ENCODE data around the gene CYB5RL.

CYB5RL gene

GRCh38 chr1:54163573-54163972, 36.3 kb downstream of the CYB5RL start:
- TF ChIP-seq TAF1 (IDR thresholded peaks at IDR 0.05; ENCODE audit: borderline replicate concordance, low read depth, low read length) (no peak), POLR2AphosphoS5 (IDR thresholded peaks at IDR 0.05; ENCODE audit: low read depth, low read length) (no peak), POLR2A (IDR thresholded peaks at IDR 0.05; ENCODE audit: low read depth, low read length) (no peak)
- no peak for FAIRE-seq
- DNase-seq (ENCODE audit: insufficient read length), result no peak

GRCh38 chr1:54163051-54163450, 36.8 kb downstream of the CYB5RL start:
- FAIRE-seq (no peak), DNase-seq (ENCODE audit: insufficient read length) (no peak)
- TF ChIP-seq TAF1 (IDR thresholded peaks at IDR 0.05; ENCODE audit: borderline replicate concordance, low read depth, low read length) (no peak), POLR2A (IDR thresholded peaks at IDR 0.05; ENCODE audit: low read depth, low read length) (no peak), POLR2AphosphoS5 (IDR thresholded peaks at IDR 0.05; ENCODE audit: low read depth, low read length) (no peak)

GRCh38 chr1:54161495-54162168, 38.2 kb downstream of the CYB5RL start:
- no peak for TF ChIP-seq TAF1 (IDR thresholded peaks at IDR 0.05; ENCODE audit: borderline replicate concordance, low read depth, low read length)
- TF ChIP-seq POLR2A (IDR thresholded peaks at IDR 0.05; ENCODE audit: low read depth, low read length), result no peak
- no peak for TF ChIP-seq POLR2AphosphoS5 (IDR thresholded peaks at IDR 0.05; ENCODE audit: low read depth, low read length)
- no peak for FAIRE-seq
- no peak for DNase-seq (ENCODE audit: insufficient read length)

GRCh38 chr1:54160351-54160750, 39.5 kb downstream of the CYB5RL start:
- TF ChIP-seq POLR2AphosphoS5 (IDR thresholded peaks at IDR 0.05; ENCODE audit: low read depth, low read length) (no peak), TAF1 (IDR thresholded peaks at IDR 0.05; ENCODE audit: borderline replicate concordance, low read depth, low read length) (no peak), POLR2A (IDR thresholded peaks at IDR 0.05; ENCODE audit: low read depth, low read length) (no peak)
- FAIRE-seq (no peak), DNase-seq (ENCODE audit: insufficient read length) (no peak)

GRCh38 chr1:54159733-54160316, 40.0 kb downstream of the CYB5RL start:
- DNase-seq (ENCODE audit: insufficient read length) (no peak), FAIRE-seq (no peak)
- TF ChIP-seq POLR2A (IDR thresholded peaks at IDR 0.05; ENCODE audit: low read depth, low read length), result no peak

GRCh38 chr1:54158071-54158470, 41.8 kb downstream of the CYB5RL start:
- TF ChIP-seq POLR2A (IDR thresholded peaks at IDR 0.05; ENCODE audit: low read depth, low read length) (no peak), TAF1 (IDR thresholded peaks at IDR 0.05; ENCODE audit: borderline replicate concordance, low read depth, low read length) (no peak), POLR2AphosphoS5 (IDR thresholded peaks at IDR 0.05; ENCODE audit: low read depth, low read length) (no peak)
- no peak for FAIRE-seq
- DNase-seq (ENCODE audit: insufficient read length), result no peak

- no peak for TF ChIP-seq POLR2A (IDR thresholded peaks at IDR 0.05; ENCODE audit: low read depth, low read length)
- no peak for TF ChIP-seq TAF1 (IDR thresholded peaks at IDR 0.05; ENCODE audit: borderline replicate concordance, low read depth, low read length)
- TF ChIP-seq POLR2AphosphoS5 (IDR thresholded peaks at IDR 0.05; ENCODE audit: low read depth, low read length), result no peak
- FAIRE-seq (no peak), DNase-seq (ENCODE audit: insufficient read length) (no peak)
These were observed 42.4 kb downstream of the CYB5RL start for GRCh38 chr1:54157401-54157800.

GRCh38 chr1:54156986-54157385, 42.8 kb downstream of the CYB5RL start:
- FAIRE-seq, result no peak
- no peak for TF ChIP-seq POLR2A (IDR thresholded peaks at IDR 0.05; ENCODE audit: low read depth, low read length)
- TF ChIP-seq POLR2AphosphoS5 (IDR thresholded peaks at IDR 0.05; ENCODE audit: low read depth, low read length), result no peak
- no peak for TF ChIP-seq TAF1 (IDR thresholded peaks at IDR 0.05; ENCODE audit: borderline replicate concordance, low read depth, low read length)
- DNase-seq (ENCODE audit: insufficient read length), result no peak

- DNase-seq (ENCODE audit: insufficient read length) (no peak), FAIRE-seq (no peak)
- TF ChIP-seq POLR2AphosphoS5 (IDR thresholded peaks at IDR 0.05; ENCODE audit: low read depth, low read length) (no peak), POLR2A (IDR thresholded peaks at IDR 0.05; ENCODE audit: low read depth, low read length) (no peak), TAF1 (IDR thresholded peaks at IDR 0.05; ENCODE audit: borderline replicate concordance, low read depth, low read length) (no peak)
These were observed 43.6 kb downstream of the CYB5RL start for GRCh38 chr1:54156201-54156600.

GRCh38 chr1:54153535-54154439, 46.0 kb downstream of the CYB5RL start:
- TF ChIP-seq TAF1 (IDR thresholded peaks at IDR 0.05; ENCODE audit: borderline replicate concordance, low read depth, low read length) (no peak), POLR2AphosphoS5 (IDR thresholded peaks at IDR 0.05; ENCODE audit: low read depth, low read length) (no peak), POLR2A (IDR thresholded peaks at IDR 0.05; ENCODE audit: low read depth, low read length) (no peak)
- DNase-seq (ENCODE audit: insufficient read length) (no peak), FAIRE-seq (no peak)

GRCh38 chr1:54152696-54153095, 47.1 kb downstream of the CYB5RL start, which contains the start of gene CDCP2:
TSS of gene CDCP2 (minus strand) at chr1:54153000. CDS start at chr1:54152922, 78 bp downstream.
- TF ChIP-seq POLR2AphosphoS5 (IDR thresholded peaks at IDR 0.05; ENCODE audit: low read depth, low read length) (no peak), TAF1 (IDR thresholded peaks at IDR 0.05; ENCODE audit: borderline replicate concordance, low read depth, low read length) (no peak), POLR2A (IDR thresholded peaks at IDR 0.05; ENCODE audit: low read depth, low read length) (no peak)
- DNase-seq (ENCODE audit: insufficient read length) (no peak), FAIRE-seq (no peak)

Measured in GM12892 (cell line).